Measurements from ENCODE around the gene ZNF710. TPM values are rescaled to one million over a fixed set of nuclear protein-coding genes. Genes with fewer than 3 reads are reported as not detected.

ZNF710 gene
- total RNA-seq, 1 experiment from 2014 or later: 11.3 TPM

DNA sequence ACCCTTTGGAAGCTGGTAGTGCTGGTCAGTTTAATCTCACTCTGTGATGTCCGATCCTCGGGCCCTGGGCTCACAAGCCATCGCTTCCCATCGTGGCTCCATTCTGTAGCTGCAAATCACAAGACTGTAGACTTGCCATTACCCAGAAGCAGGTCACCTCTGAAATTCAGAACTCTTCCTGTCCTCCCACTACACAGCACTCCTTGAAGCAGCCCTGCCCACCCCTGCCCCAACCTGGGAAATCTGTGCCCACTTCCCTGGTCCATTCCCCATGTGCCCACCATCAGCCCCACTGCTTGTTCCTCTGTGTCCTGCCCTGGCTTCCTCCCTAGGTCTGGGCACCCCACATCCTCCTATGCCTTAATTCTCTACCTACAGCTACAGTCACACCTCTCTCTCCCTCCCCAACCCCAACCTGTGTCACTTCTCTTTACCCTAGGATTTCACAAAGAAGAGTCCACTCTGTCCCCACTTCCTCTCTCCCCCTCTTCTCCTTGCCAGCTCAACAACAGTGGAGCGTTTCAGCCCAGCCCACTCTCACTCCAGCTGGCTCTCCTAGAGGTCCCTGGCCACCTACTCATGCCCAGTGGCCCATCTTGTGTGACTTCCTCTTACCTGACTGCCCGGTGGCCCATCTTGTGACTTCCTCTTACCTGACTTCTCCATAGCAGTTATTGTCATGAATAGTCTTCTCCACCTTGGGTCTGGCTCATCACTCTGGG is 8.3 kb downstream of the ZNF710 start:
- DNase-seq (ENCODE audit: low read depth): no peak
- in situ Hi-C loops (cut with HindIII; ENCODE audit: low pct_unique_long_range_greater_than_20kb, low sequenced_read_pairs): no loop called here

GRCh38 chr15:90011705-90012104 is 10.6 kb downstream of the ZNF710 start:
- no peak for DNase-seq (ENCODE audit: low read depth)
- in situ Hi-C loops (cut with HindIII; ENCODE audit: low pct_unique_long_range_greater_than_20kb, low sequenced_read_pairs): no loop called here

DNA sequence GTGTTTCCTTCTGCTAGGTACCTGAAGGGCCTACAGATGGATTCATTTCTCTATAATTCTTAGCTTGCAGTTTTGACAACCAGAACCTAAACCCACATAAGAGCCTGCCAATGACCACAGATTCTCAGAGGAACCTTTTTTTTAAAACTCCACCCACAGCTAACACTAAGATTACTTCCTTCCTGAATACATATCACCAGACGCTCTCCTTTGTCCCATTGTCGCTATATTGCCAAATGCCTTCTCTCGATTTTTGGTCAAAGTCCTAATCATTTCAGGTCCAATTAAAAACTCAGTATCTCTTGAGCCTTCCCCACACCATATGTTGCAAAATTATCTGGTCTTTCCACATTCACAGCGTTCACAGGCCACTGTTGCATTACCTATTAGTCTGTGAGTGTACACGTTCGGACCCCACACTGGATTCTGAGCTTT is 12.4 kb downstream of the ZNF710 start:
- no peak for DNase-seq (ENCODE audit: low read depth)
- in situ Hi-C loops (cut with HindIII; ENCODE audit: low pct_unique_long_range_greater_than_20kb, low sequenced_read_pairs): no loop called here

- no peak for DNase-seq (ENCODE audit: low read depth)
- in situ Hi-C loops (cut with HindIII; ENCODE audit: low pct_unique_long_range_greater_than_20kb, low sequenced_read_pairs): no loop called here
Observed at GRCh38 chr15:90015294-90015693, 14.2 kb downstream of the ZNF710 start.

DNA sequence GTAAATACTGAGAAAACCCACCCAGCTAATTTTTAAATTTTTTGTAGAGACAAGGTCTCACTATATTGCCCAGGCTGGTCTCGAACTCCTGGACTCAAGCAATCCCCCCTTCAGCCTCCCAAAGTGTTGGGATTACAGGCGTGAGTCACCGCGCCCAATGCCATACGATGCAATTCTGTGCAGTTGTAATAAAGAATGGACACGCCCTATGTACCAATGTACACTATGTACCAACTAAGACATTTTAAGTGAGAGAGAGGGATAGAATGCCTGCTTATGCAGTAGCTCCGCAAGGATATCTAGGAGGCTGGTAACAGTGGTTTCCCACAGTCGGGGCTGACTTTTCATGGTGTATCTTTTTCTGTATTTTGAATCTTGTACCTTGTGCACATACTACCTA is 14.6 kb downstream of the ZNF710 start:
- in situ Hi-C loops (cut with HindIII; ENCODE audit: low pct_unique_long_range_greater_than_20kb, low sequenced_read_pairs): no loop called here
- DNase-seq (ENCODE audit: low read depth): no peak

- DNase-seq (ENCODE audit: low read depth): no peak
- in situ Hi-C loops (cut with HindIII; ENCODE audit: low pct_unique_long_range_greater_than_20kb, low sequenced_read_pairs): no loop called here
Observed at GRCh38 chr15:90016721-90017120, 15.6 kb downstream of the ZNF710 start.

DNA sequence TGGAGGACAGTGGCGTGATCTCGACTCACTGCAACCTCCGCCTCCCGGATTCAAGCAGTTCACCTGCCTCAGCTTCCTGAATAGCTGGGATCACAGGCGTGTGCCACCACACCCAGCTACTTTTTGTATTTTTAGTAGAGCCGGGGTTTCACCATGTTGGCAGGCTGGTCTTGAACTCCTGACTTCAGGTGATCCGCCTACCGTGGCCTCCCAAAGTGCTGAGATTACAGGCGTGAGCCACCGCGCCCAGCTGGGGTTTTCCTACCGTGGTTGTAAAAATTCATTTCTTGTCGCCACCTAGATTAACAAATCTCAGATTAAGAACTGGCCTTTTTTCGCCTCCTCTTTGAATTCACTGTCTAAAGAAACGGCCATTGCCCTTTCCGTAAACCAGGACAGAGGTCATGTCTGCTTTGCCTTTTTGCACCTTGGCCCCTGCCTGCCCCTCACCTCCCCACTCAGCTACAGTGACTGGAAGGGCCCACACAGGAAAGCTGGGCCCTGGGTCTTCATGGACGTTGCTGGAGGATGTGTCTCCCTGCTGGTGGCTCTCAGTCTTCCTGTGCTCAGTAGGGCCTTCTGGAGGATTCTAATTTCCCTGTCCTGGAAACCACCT is 17.2 kb downstream of the ZNF710 start:
- in situ Hi-C loops (cut with HindIII; ENCODE audit: low pct_unique_long_range_greater_than_20kb, low sequenced_read_pairs): no loop called here
- DNase-seq (ENCODE audit: low read depth): no peak

DNA sequence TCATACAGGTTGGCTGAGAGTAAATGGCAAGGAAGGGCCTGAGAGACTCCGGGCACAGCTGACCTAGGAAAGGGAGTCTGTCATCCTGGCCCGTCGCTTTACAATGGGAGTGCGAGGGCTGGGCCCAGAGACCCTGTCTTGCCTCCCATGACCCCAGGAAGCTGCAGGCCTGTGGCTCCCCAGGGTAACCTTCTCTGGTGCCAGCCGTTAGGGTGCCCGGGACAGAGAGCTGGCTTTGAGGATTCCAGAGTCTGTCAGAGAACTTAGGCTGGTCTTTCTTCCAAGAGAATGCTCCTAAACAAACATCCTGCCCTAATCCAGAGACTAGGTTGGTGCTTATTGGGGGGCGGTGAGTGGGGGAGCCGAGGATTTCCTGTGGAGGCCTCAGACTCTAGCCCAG is 18.5 kb downstream of the ZNF710 start:
- in situ Hi-C loops (cut with HindIII; ENCODE audit: low pct_unique_long_range_greater_than_20kb, low sequenced_read_pairs): no loop called here

DNA sequence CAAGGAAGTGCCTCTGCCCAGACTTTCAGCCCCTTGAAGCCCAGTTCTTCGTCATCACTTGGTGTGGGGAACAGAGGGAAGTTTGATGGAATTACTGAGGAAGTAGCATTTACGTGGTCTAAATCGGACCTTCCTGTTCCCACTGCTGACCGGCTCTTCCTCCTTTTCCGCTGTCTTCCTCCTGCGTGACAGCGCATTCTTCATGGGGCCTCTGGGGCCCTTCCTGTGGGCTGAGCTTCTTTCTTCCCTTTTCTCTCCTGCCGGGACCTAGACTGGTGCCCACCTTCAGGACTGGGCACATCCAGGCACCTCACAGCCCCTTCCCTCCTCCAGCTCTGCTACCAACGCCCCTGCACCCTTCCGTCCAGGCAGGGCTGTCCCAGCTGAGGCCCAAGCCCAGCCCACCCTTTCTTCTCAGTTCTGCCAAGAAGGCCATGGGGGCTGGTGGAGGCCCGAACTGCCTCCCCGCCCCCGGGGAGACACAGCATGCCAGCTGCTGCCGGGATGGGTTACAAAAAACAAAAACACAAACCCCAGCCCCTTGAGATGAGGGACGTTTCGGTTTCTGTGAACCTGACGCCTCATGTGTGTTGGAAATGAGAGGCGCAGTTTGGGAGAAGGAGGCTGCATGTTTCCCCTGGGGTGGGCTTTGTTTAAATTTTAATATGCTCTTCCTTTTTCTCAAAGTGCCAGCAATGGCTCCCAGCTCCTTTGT is 19.1 kb downstream of the ZNF710 start:
- in situ Hi-C loops (cut with HindIII; ENCODE audit: low pct_unique_long_range_greater_than_20kb, low sequenced_read_pairs): no loop called here
- no peak for DNase-seq (ENCODE audit: low read depth)

More for the DNA sequence above, 18.5 kb downstream of the ZNF710 start:
- DNase-seq (ENCODE audit: low read depth): no peak

DNA sequence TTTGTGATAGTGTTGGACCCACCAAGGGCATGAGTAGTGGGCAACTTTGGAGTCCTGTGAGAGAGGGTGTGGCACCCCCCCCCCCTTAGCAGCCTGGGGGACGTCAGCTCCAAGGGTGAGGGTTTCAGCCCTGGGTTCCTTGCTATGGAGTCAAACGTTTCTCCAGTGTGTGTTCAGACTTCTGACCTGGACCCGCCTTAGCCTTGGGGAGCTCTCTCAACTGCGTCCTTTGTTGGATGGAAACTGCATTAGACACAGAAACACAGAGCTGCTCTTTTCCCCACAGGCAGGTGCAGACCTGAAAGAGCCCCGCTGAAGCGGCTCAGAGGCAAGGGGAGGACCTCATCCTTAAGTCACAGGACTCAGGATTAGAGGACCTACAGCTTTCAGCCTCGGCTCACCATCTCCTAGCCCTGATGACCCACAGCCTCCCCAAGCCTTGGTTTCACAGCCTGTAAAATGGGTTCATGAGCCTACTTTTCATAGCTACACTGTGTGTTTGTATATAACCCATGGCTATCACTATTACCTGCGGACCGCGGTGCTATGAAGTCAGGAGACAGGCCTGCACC is 19.9 kb downstream of the ZNF710 start:
- no peak for DNase-seq (ENCODE audit: low read depth)
- in situ Hi-C loops (cut with HindIII; ENCODE audit: low pct_unique_long_range_greater_than_20kb, low sequenced_read_pairs): no loop called here

DNA sequence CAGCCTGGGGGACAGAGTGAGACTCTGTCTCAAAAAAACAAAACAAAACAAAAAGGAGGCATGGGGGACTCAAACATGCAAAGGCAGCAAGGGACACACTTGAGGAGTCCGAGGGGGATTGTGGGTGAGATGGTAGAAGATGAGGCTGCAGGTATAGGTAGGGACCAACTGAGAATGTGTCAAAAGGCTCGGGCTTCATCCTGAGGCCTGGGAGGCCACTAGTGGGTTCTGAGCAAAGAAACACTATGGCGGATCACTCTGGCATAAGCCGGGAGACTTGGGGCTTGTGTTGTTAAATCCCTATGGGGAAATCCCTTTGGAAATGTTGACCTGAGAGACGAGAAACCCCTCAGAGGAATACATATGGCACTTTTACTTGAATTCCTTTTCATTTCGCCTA is 21.2 kb downstream of the ZNF710 start:
- DNase-seq (ENCODE audit: low read depth): no peak
- in situ Hi-C loops (cut with HindIII; ENCODE audit: low pct_unique_long_range_greater_than_20kb, low sequenced_read_pairs): no loop called here

- in situ Hi-C loops (cut with HindIII; ENCODE audit: low pct_unique_long_range_greater_than_20kb, low sequenced_read_pairs): no loop called here
- no peak for DNase-seq (ENCODE audit: low read depth)
Observed at GRCh38 chr15:90022905-90023700, 22.0 kb downstream of the ZNF710 start.

DNA sequence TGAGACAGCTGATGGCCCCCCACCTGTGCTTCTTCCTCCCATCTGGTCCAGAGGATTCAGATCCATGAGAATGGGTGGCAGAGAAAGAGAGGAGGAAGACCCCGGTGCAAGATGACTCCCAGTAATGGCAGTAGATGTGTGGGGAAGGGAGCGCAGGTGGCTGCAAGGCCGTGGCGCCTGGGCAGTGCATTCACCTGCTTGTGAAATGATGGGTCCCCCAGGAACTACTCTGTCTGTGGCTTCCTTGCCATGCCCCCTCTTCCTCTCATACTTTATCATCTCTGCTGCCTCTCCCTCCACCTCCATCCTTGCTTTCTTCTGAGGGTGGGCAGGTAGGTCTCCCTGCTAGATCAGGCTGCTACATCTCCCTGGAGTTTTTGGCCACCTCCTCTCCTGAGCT is 23.3 kb downstream of the ZNF710 start:
- no peak for DNase-seq (ENCODE audit: low read depth)

DNA sequence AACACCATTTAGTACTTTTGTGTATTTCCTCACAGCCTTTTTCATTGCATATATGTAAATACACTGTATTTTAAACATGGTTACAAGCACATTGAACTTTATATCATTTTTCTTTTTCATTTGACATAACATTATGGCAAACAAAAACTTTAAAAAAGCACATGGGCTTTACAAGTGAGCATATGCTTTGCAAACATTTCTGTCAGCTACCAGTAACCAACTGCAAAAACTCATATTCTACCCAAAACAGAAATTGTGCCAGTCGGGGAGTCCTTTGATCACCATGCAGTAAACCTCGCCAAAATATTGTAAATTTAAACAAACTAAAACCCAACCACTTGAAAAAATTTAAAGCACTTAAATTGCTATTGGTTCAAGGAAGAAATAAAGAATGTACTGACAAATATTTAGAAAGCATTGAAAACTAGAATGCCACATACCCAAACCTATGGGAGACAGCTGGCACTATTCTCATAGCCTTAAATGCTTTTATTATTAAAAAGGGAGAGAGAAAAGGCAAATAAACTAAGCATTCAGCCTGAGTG is 24.4 kb downstream of the ZNF710 start:
- in situ Hi-C loops (cut with HindIII; ENCODE audit: low pct_unique_long_range_greater_than_20kb, low sequenced_read_pairs): no loop called here
- no peak for DNase-seq (ENCODE audit: low read depth)

More for the DNA sequence above, 23.3 kb downstream of the ZNF710 start:
- in situ Hi-C loops (cut with HindIII; ENCODE audit: low pct_unique_long_range_greater_than_20kb, low sequenced_read_pairs): no loop called here

DNA sequence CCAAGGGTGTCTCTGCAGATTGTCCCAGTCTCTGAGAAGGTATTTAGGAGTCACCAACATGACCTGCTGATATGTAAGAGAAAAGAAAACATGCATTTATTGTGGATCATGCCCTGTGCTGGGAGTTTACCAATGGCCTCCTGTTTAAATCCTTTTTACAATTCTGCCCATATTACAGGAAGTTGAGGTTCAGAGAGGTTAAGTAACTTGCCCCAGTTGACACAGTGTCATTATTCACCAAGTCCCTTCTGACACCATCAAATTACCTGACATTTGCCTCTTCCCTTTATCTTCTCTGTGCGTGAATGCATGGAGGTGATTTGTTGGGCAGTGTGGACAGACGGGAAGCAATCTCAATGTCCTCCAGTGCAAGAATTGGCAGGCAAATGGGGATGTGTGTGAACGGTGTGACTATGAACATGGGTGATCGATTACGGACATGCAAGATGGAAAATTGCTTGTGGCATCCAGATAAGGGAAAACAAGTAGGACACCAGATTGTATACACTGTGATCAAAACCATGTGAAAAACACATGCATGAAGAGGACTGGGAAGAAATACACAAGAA is 27.3 kb downstream of the ZNF710 start:
- DNase-seq (ENCODE audit: low read depth): no peak
- in situ Hi-C loops (cut with HindIII; ENCODE audit: low pct_unique_long_range_greater_than_20kb, low sequenced_read_pairs): no loop called here

GRCh38 chr15:90029024-90029423 is 27.9 kb downstream of the ZNF710 start:
- in situ Hi-C loops (cut with HindIII; ENCODE audit: low pct_unique_long_range_greater_than_20kb, low sequenced_read_pairs): no loop called here
- DNase-seq (ENCODE audit: low read depth): no peak

- no peak for DNase-seq (ENCODE audit: low read depth)
- in situ Hi-C loops (cut with HindIII; ENCODE audit: low pct_unique_long_range_greater_than_20kb, low sequenced_read_pairs): no loop called here
Observed at GRCh38 chr15:90030376-90030775, 29.3 kb downstream of the ZNF710 start.
